GM18511 (cell line): ENCODE measurements around the gene CBFA2T3.
"Not testable (repeated sequence)": the region's sequence is repeated elsewhere in the genome, so short reads cannot be mapped to it uniquely, and the experiment has no call there.

Source experiments
- ATAC-seq: cut with Tn5 transposase; IDR thresholded peaks from one replicate; pipeline ENCODE4 v1.9.1; 2021; ENCODE audit warnings: mild to moderate bottlenecking, moderate library complexity; ENCODE audit not compliant: unreplicated experiment

Gene CBFA2T3

GRCh38 chr16:88977018-88977811 is at the start of gene CBFA2T3:
CBFA2T3 (minus strand) TSS chr16:88977207; CDS start chr16:88976807, 400 bp downstream.
- no peak for ATAC-seq

- peak; percentile 73 for ATAC-seq
These were observed 49.2 kb upstream of the CBFA2T3 start for GRCh38 chr16:89026121-89026612.

- ATAC-seq, result no peak
These were observed 48.6 kb upstream of the CBFA2T3 start for GRCh38 chr16:89025636-89026035.

GRCh38 chr16:89024546-89025060 is 47.6 kb upstream of the CBFA2T3 start:
- ATAC-seq, result no peak

GRCh38 chr16:89023621-89024511 is 46.9 kb upstream of the CBFA2T3 start:
- no peak for ATAC-seq

- no peak for ATAC-seq
These were observed 46.1 kb upstream of the CBFA2T3 start for GRCh38 chr16:89023151-89023551.

- no peak for ATAC-seq
These were observed 45.2 kb upstream of the CBFA2T3 start for GRCh38 chr16:89022051-89022836.

GRCh38 chr16:89020925-89021595 is 44.1 kb upstream of the CBFA2T3 start:
- no peak for ATAC-seq

- no peak for ATAC-seq
These were observed 43.3 kb upstream of the CBFA2T3 start for GRCh38 chr16:89020068-89020924.

GRCh38 chr16:89019511-89019910 is 42.5 kb upstream of the CBFA2T3 start:
- no peak for ATAC-seq

- no peak for ATAC-seq
These were observed 41.5 kb upstream of the CBFA2T3 start for GRCh38 chr16:89018282-89019158.

GRCh38 chr16:89017543-89018281 is 40.7 kb upstream of the CBFA2T3 start:
- no peak for ATAC-seq

GRCh38 chr16:89016561-89016960 is 39.6 kb upstream of the CBFA2T3 start:
- ATAC-seq, result not testable (repeated sequence)

GRCh38 chr16:89015271-89015859 is 38.4 kb upstream of the CBFA2T3 start:
- no peak for ATAC-seq

- no peak for ATAC-seq
These were observed 37.6 kb upstream of the CBFA2T3 start for GRCh38 chr16:89014403-89015230.

GRCh38 chr16:89013692-89014402 is 36.8 kb upstream of the CBFA2T3 start:
- ATAC-seq, result no peak
